AG20443 (cell line): ENCODE results near the gene PLCB3.
A peak's percentile ranks its signal among the peaks of the same experiment; 100 is the strongest.

Experiments
- DNase-seq: peaks from one replicate; pipeline ENCODE4 v3.0.0; 2012; ENCODE audit warnings: low spot score, mixed read lengths

The PLCB3 gene

DNA sequence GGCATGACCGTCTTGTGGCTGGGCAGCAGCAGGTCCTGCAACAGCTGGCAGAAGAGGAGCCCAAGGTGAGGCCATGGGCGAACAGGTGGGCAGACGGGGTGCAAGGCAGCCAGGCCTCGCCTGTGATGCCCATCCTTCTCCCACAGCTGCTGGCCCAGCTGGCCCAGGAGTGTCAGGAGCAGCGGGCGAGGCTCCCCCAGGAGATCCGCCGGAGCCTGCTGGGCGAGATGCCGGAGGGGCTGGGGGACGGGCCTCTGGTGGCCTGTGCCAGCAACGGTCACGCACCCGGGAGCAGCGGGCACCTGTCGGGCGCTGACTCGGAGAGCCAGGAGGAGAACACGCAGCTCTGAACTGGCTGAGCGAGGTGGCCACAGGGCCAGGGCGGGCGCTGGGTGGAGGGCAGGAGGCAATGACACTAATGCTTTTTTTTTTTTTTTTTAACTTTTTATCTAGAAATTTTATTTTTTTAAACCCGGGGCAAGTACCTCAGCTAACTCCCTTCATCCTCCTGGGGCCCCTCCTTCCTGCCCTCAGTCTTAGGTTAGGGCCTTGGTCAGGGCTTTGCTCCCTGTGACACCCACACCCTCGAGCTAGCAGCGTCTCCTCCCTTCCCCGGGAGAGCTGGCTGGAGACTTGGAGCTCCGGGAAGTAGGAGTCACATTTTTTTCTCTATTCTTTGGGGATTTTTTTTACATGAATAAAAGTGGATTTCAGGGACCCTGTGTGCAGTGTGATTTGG lies 16.0 kb downstream of the PLCB3 start:
- no peak for DNase-seq

- DNase-seq, result peak; percentile 29
Measured at GRCh38 chr11:64268025-64268892, 16.9 kb downstream of the PLCB3 start.

GRCh38 chr11:64268893-64269539 lies 17.7 kb downstream of the PLCB3 start:
- DNase-seq, result peak; percentile 28

GRCh38 chr11:64269540-64270220 lies 18.4 kb downstream of the PLCB3 start:
- peak; percentile 92 for DNase-seq

- no peak for DNase-seq
Measured at GRCh38 chr11:64275031-64275800, 23.9 kb downstream of the PLCB3 start.

DNA sequence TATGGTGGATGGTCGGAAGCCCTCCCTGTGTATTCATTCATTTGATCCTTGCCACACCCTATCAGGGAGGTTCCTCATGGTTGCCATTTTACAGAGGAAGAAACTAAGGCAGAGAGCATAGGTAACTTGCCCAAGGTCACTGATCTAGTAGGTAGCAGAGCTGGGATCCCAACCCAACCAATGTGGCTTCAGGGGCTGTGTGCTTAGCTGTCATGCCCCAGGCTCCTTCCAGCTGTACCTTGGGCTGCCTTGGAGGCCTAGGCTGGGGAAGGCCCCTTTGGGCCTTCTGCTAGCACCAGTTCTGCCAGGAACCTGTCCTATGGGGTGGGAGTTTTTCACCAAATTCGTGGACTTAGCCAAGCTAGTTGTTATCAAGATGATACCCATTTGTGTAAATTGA lies 24.5 kb downstream of the PLCB3 start:
- no peak for DNase-seq

- DNase-seq, result peak; percentile 77
Measured at GRCh38 chr11:64276653-64277431, 25.5 kb downstream of the PLCB3 start.

DNA sequence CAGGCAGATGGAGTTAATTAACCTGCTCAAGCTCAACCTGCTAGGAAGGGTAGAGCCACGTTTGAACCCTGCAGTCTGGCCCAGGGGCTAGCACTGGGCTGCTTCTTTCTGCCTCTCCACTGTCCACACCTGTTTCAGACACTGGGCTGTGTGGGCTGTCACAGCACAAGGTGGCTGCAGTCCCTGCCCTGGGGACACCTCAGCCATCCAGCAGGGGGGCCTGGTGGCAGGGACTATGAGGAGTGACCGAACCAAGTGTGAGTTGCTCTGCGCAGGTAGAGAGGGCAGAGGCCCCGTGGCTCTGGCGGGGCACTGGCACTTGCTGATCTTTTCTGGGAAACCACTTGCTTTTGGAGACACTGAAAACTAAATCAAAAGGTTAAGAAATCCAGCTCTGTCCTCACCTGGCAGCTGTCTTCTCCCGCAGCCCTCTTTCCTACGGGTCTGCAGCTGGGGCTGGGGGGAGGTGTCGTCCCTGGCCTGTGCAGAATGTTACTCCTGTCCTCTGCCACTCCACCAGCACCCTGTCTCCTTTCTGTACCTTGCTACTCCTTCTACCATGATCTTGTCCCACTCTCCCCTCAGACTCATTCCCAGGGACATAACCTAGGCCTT lies 27.4 kb downstream of the PLCB3 start:
- DNase-seq, result no peak

GRCh38 chr11:64281957-64282770 lies 30.8 kb downstream of the PLCB3 start:
- no peak for DNase-seq

DNA sequence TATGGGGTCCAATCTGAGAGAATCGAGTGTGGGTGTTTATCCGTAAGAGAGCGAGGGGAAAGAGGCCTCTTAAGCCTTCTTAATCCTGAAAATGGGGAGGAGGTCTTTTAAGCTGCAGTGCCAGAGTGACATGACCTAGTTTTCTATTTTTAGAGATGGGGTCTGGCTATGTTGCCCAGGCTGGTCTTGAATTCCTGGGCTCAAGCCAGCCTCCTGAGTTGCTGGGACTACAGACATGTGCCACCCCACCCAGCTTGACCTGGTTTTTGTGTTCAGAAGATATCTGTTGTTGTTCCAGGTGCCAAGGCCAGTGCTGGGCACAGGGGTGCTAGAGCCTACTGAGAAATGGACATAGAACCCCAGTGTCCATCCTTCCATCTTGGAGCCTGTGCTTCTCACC lies 31.8 kb downstream of the PLCB3 start:
- no peak for DNase-seq

- peak; percentile 98 for DNase-seq
Measured at GRCh38 chr11:64284048-64284961, 33.0 kb downstream of the PLCB3 start, which contains the start of gene BAD. Gene BAD, minus strand, starts transcription at chr11:64284665. Its CDS starts 297 bp downstream, at chr11:64284368.

DNA sequence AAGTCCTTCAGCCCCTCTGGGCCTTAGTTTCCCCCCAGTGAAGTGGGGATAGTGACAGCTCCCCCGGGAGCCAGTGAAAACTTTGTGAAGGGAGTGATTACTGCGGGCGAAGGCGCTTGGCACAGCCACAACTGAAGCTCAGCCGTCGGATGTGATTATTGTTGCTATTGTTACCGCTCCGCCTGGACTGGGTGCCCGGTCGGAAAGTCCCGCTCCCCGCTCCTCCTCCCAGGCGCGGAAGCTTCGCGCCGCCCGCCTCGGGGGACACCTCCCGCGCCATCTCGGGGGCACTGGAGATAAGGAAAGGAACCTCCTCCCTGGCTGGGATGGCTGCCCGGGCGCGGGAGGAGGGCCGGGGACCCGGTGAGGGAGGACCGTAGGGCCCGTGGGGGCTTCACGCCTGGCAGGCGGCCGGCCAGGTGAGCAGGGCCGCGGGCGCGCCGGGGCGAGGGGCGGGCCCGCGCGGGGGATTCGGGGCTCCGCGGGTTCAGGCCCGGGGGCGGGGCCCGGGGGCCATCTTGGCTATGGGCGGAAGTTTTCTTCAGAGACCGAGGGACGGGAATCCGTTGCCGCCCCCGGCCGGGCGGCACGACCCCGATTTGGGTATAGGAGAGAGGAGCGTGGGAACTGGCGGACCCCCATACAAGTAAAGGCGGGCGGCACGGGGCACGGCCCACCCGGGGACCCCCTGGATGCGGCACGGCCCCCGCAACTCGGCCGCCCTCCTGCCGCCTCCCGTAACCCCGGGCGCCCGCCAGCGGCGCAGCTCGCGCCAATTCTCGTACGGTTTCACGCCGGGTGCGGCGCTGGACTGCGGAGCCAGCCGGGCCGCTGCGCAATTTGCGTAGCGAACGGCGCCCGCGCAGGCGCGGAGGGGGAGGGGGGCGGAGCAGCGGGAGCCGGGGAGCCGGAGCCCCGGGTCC lies 33.9 kb downstream of the PLCB3 start, which contains the start of gene GPR137:
Gene GPR137 (plus strand): TSS at position 887 of the 923 bp plus-strand sequence. CDS start 677 bp downstream, outside the sequence.
- DNase-seq, result peak; percentile 96

- no peak for DNase-seq
Measured at GRCh38 chr11:64285885-64286800, 34.8 kb downstream of the PLCB3 start.

DNA sequence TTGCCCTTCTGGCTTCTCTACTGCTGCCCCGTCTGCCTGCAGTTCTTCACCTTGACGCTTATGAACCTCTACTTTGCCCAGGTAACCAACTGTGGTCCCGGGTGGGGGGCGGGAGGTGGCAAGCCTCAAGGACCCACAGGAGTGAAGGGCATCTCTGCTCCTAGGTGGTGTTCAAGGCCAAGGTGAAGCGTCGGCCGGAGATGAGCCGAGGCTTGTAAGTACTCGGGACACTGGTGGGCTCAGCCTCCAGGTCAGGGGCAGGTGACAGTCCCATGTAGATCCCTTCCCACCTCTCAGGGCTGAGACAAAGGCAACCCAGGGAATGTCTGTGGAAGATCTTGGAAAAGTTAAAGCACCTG lies 35.5 kb downstream of the PLCB3 start:
- DNase-seq, result no peak

- DNase-seq, result no peak
Measured at GRCh38 chr11:64287676-64288352, 36.5 kb downstream of the PLCB3 start.
